ENCODE measurements around the gene MYLK. TPM values are rescaled to one million over a fixed set of nuclear protein-coding genes. Genes with fewer than 3 reads are reported as not detected.
A peak's percentile ranks its signal among the peaks of the same experiment; 100 is the strongest.

Gene MYLK
- total and polyA plus RNA-seq, 2 of the 4 experiments (the other 2 are of a cell fraction): 299 to 484 TPM

DNA sequence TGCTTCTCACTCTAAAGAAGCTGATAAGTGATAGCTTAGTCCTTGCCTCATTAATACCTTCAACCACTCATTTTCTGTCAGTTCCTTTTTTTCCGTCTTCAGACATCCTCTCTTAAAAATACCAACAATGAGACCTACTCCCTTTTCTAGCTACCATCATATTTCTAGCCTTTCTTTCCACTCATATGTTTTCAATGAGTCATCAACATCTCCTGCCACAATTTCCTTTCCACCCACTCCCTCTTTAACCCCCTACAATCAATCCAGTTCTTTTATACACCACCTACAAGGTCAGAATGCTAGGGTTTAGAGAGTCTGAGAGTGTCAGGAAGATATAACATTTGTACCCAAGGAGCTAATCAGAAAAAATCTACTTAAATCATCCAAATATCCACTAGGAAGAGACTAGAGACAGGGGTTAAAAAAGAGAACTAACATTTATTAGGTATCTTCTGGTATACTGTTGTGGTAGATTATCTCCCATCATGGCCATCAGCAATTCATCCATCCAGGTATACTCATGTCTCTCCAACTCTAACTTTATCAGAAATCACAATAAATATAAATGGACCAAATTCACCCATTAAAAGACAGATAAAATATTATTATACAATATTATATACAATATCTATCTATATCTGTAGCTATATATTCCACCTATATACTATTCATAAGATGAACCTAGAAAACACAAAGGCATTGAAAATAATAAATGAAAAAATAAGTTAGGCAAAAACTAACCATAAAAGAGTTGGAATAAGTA lies 42.5 kb downstream of the MYLK start:
- peaks cover 9% of the 10 kb centered on the region; the same call in 1 of the 2 replicates for H4K20me1 ChIP-seq (ENCODE audit: insufficient read depth, low read length)
- H3K4me3 ChIP-seq (ENCODE audit: insufficient read depth, low read depth, low read length): no peak overlapping the region
- H2AFZ ChIP-seq (replicated peaks; ENCODE audit: low read length, poor library complexity): no peak overlapping the region
- CTCF ChIA-PET: no interaction called here
- no peak overlapping the region for H3K23ac ChIP-seq (ENCODE audit: low read depth, low read length)
- H2AK9ac ChIP-seq (replicated peaks; ENCODE audit: low read depth, low read length, poor library complexity): no peak overlapping the region
- POLR2A ChIA-PET (ENCODE audit: unreplicated experiment): no interaction called here
- no peak overlapping the region for H4K5ac ChIP-seq (ENCODE audit: low read depth, low read length)
- peak overlapping the region in 1 of 2 experiments; percentile 47; a peak in 1 of 4 replicates for H4K8ac ChIP-seq (ENCODE audit: low read depth in 2 of 2, low read length in 2 of 2)
- H3K27me3 ChIP-seq (ENCODE audit: control insufficient read depth, insufficient read depth, low read length): no peaks in the 10 kb centered on the region
- dilution Hi-C loops (cut with HindIII; ENCODE audit: low sequenced_read_pairs, unreplicated experiment) (no loop called here), in situ Hi-C loops (cut with MboI; ENCODE audit: low sequenced_read_pairs) (no loop called here), intact Hi-C loops (cut with micrococcal nuclease) (no loop called here)
- H3K14ac ChIP-seq (replicated peaks; ENCODE audit: low read depth, low read length): no peak overlapping the region
- H3K4me2 ChIP-seq (ENCODE audit: low read depth, low read length): no peak overlapping the region
- H3K36me3 ChIP-seq (ENCODE audit: control insufficient read depth, insufficient read depth, low read length): peaks cover 19% of the 10 kb centered on the region
- H4K91ac ChIP-seq (ENCODE audit: insufficient read depth, low read depth, low read length): no peak overlapping the region
- no peak overlapping the region for H3K27ac ChIP-seq (ENCODE audit: insufficient read depth, low read length)
- peaks cover 6% of the 10 kb centered on the region; the same call in 1 of the 2 replicates for H3K9me1 ChIP-seq (ENCODE audit: insufficient read depth, low read length)
- 50% methylated on average over 1 of the region's 1 CpG; no CpG with 5 or more reads in 1 of the 2 experiments for WGBS, 2 experiments (ENCODE audit: extremely low coverage in 2 of 2, insufficient read length in 1 of 2)
- TF ChIP-seq RAD21 (IDR thresholded peaks at IDR 0.05; ENCODE audit: low read length) (no peak), FOS (IDR thresholded peaks at IDR 0.05; ENCODE audit: low read depth, low read length) (peak; percentile 44; the same call in 1 of the 2 replicates), BHLHE40 (IDR thresholded peaks at IDR 0.05; ENCODE audit: low read depth, low read length) (no peak), MAFK (IDR thresholded peaks at IDR 0.05; ENCODE audit: low read depth, low read length) (no peak)
- no peak overlapping the region for H2BK15ac ChIP-seq (ENCODE audit: low read depth, low read length)
- peaks cover 5% of the 10 kb centered on the region; the same call in 1 of the 2 replicates for H3K4me1 ChIP-seq (ENCODE audit: control insufficient read depth, insufficient read depth, low read length)
- no peak overlapping the region for H2AK5ac ChIP-seq (ENCODE audit: low read depth, low read length)
- ATAC-seq (ENCODE audit: low read depth) (peak; percentile 18; the same call in 1 of the 2 replicates), DNase-seq (peak; percentile 69)
- no peak overlapping the region for H3K9ac ChIP-seq (ENCODE audit: low read depth, low read length)
- peaks cover 20% of the 10 kb centered on the region for H3K9me3 ChIP-seq (ENCODE audit: control insufficient read depth, insufficient read depth, low read length)
- 0 out of 2 replicates have a peak overlapping the region, but pooled peaks have one; percentile 11 for H3K56ac ChIP-seq (ENCODE audit: extremely low read depth, insufficient read depth, low read length)
- H3K18ac ChIP-seq (ENCODE audit: low read depth, low read length): no peak overlapping the region; the same call in 1 of the 2 replicates
- H2BK20ac ChIP-seq (ENCODE audit: low read depth, low read length): peak overlapping the region; percentile 59; the same call in 1 of the 2 replicates
- peak overlapping the region; percentile 78 for H2BK5ac ChIP-seq (ENCODE audit: low read depth, low read length, poor library complexity, severe bottlenecking)
- BruUV-seq (replicated peaks): no TSS peak
- H2BK120ac ChIP-seq (ENCODE audit: low read depth, low read length): peak overlapping the region; percentile 71; the same call in 1 of the 2 replicates
- H3K4ac ChIP-seq (ENCODE audit: low read depth, low read length): peak overlapping the region; percentile 8; the same call in 1 of the 2 replicates
- H3K79me1 ChIP-seq (ENCODE audit: low read depth in 1 of 2, low read length in 2 of 2): peaks cover 16 to 44% of the 10 kb centered on the region in 2 experiments

Measured in IMR-90 (cell line).